Epithelial cell of esophagus (primary cell): ENCODE results near the gene FAM53A.
"Not testable (repeated sequence)": the region's sequence is repeated elsewhere in the genome, so short reads cannot be mapped to it uniquely, and the experiment has no call there.

Source experiments
- DNase-seq: peaks from one replicate; pipeline ENCODE4 v3.0.0; 2010; ENCODE audit warnings: low read depth
- H3K4me3 ChIP-seq: 2 replicates; pipeline ENCODE4 v1.5.1; 2011; ENCODE audit warnings: mild to moderate bottlenecking, low read length, control low read depth
- TF ChIP-seq, protein P1 (sequence below): IDR thresholded peaks from 2 replicates; pipeline ENCODE4 v1.5.1; 2011; ENCODE audit warnings: low read depth, mild to moderate bottlenecking, low read length, control low read depth, inconsistent platforms; ENCODE audit not compliant: insufficient read depth; ENCODE audit errors: missing control alignments

The FAM53A gene

DNA sequence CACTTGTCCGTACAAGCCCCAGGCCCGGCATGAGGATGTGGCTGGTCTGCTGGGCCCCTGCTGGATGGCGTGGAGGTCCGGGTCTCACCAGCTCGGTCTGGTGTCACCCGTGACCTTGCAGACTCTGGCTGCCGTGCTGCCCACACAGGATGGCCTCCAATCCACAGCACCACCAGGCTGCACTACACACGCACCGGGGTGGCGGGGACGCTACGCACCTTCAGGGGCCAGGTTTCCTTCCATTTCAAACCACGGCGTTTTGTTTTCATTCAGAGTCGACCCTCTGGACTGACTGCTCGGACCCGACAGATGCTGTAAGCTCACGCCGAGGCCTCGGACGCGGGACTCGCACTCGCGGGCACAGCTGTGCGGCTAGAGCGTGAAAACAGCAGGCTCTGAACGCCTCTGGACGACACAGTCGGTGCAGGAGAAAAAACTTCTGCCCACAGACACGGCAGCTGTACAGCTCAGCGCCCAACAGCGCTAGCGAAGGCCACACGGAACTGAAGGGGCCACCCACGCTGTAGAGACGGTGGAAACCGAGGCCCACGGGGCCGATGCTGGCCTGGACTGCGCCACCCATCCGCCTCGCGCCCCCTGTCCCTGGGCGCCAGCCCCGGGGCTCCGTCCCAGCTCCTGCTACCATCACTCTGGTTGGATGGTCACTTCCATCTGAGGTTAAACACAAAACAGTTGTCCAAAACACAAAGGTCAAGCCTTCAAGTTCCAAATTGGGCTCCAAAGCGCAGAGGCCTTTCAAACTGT is 40.0 kb downstream of the FAM53A start:
- no peak overlapping the region for H3K4me3 ChIP-seq
- no peak for DNase-seq
- TF ChIP-seq, protein P1, sequence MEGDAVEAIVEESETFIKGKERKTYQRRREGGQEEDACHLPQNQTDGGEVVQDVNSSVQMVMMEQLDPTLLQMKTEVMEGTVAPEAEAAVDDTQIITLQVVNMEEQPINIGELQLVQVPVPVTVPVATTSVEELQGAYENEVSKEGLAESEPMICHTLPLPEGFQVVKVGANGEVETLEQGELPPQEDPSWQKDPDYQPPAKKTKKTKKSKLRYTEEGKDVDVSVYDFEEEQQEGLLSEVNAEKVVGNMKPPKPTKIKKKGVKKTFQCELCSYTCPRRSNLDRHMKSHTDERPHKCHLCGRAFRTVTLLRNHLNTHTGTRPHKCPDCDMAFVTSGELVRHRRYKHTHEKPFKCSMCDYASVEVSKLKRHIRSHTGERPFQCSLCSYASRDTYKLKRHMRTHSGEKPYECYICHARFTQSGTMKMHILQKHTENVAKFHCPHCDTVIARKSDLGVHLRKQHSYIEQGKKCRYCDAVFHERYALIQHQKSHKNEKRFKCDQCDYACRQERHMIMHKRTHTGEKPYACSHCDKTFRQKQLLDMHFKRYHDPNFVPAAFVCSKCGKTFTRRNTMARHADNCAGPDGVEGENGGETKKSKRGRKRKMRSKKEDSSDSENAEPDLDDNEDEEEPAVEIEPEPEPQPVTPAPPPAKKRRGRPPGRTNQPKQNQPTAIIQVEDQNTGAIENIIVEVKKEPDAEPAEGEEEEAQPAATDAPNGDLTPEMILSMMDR: no peak

DNA sequence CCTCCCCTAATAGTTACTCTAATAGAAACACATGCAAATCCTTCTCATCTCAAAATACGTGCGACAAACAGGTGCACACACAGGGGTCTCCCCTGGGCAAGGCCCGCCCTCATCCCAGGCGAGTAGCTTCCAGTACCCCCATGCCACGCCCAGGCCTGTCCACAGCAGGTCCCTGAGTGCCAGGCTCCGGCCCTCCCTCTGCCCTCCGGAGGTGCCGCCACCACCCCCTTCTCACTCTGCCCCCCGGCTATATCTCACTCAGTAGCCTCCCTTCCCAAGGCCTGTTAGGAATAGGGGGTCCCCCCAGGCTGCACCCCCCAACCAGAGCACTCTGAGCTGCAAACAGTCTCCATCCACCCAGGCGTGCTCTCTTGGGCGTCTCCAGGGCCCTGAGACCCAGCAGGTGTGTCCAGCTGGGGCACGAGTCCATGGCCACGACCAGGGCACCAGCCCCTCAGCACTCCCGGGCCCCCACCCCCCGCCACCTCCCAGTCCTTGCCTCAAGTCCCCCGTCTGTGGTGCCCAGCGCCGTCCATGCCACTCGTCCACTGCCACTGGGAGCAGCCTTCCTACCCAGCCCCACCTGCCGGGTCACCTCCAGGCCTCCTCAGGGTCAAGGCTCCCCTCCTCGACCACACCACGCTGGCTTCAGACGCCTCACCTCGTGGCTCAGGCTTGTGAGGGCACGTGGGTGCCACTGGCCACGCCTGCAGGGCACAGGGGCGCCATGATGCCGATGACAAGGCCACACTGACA is 41.7 kb downstream of the FAM53A start:
- DNase-seq: no peak
- TF ChIP-seq, protein P1: no peak
- H3K4me3 ChIP-seq: no peak overlapping the region

DNA sequence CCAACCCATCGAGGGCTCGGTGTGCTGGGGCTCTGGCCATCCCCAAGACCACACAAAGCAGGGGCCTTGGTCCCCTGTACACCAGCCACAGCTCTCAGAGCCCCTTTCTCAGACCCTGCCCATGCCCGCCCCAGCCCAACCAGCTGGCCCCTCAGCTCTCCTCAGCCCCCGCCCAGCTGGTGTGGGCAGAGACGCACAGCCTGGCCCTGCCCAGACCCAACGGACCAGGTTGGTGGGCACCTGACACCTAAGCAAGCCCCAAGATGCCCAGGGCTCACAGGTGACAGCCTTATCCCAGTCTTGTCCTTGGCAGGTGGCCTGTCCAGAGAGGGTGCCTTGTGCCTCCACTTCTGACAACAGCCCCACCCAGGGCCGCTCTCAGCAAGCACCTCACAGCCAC is 42.4 kb downstream of the FAM53A start:
- TF ChIP-seq, protein P1: no peak
- no peak overlapping the region for H3K4me3 ChIP-seq
- DNase-seq: no peak

DNA sequence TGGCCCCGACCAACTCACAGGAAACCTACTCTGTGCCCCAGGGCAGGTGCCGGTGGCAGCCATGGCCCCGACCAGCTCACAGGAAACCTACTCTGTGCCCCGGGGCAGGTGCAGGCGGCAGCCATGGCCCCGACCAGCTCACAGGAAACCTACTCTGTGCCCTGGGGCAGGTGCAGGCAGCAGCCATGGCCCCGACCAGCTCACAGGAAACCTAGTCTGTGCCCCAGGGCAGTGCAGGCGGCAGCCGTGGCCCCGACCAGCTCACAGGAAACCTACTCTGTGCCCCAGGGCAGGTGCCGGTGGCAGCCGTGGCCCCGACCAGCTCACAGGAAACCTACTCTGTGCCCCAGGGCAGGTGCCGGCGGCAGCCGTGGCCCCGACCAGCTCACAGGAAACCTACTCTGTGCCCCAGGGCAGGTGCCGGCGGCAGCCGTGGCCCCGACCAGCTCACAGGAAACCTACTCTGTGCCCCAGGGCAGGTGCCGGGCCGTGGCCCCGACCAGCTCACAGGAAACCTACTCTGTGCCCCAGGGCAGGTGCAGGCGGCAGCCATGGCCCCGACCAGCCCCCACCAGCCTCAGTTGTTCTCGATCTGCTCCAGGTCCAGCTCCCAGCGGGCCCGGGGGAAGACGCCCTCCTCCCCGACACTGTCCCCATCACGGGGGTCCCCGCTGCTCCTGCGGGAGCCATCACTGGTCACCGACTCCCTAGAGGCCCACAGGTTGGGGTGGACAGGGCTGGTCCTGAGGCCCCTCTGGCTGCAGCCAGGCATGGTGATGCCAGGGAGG is 43.2 kb downstream of the FAM53A start:
- not testable (repeated sequence) for DNase-seq, H3K4me3 ChIP-seq

DNA sequence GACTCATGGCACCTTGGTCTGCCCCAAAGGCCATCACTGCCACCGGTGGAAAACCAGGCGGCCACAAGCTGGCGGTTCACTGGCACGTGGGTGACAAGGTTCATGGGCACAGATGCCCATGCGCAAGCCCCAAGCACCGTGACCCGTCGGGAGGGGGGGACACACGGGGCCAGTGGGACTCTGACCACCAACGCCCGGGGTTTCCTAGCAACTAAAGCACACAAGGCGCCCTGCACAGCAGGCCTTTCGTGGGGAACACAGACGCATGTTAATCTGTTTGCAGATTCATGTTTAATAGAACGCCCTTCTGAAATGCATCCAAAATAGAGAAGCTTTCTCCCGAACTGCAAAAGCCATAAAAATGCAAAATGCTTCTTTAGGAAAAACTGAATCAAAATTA is 43.9 kb downstream of the FAM53A start:
- TF ChIP-seq, protein P1: no peak
- no peak overlapping the region for H3K4me3 ChIP-seq
- DNase-seq: no peak

DNA sequence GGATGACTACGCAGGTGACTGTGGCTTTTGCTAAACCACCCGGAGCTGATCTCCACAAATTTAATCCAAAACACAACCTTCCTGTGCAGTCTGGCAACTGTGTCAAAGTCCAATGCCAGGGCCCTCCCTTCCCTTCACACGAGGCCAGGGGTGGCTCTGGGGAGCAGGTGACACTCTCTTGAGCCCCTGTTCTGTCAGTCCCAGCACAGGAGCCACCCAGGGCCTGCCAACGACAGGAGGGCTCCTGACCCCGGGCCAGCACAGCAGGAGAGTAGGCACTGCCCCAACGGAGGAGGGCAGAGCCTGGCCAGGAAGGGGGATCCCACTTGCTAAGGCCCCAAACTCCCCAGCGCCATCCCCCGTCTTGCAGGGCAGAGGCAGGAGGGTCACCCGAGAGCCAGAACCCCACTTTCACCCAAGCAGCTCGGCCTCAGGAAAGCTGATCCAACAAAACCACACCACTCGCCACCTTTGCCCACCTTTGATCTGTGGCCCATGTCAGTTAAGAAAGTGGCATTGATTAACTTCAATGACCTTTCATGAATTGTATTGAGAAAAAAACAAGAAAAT is 44.7 kb downstream of the FAM53A start:
- no peak for DNase-seq
- TF ChIP-seq, protein P1: no peak
- H3K4me3 ChIP-seq: no peak overlapping the region

DNA sequence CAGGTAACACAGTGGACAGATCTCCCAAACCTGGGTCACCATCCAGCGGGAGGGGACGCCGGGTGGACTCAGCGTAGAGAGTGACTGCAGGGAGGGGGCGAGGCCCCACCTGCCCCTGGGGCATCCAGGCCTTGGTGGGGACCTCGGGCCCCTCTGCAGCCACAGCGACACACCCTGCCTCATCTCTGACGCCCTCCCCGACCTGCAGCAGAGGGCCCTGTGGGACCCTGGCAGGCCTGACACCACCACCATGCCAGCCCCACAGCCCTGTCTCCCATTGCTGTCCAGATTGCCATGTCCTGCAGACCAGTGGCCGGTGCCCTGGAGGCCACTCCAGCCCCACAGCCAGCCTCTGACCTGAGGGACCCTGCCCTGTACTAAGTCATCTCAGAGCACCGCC is 45.2 kb downstream of the FAM53A start:
- no peak for DNase-seq
- H3K4me3 ChIP-seq: no peak overlapping the region
- TF ChIP-seq, protein P1: no peak
